B cell (primary cell): ENCODE data around the gene ZBTB11. TPM values are rescaled to one million over a fixed set of nuclear protein-coding genes. Genes with fewer than 3 reads are reported as not detected.
"Not testable (repeated sequence)": the region's sequence is repeated elsewhere in the genome, so short reads cannot be mapped to it uniquely, and the experiment has no call there.

Experiments used
- ATAC-seq: fragments of 200-7000 bp; cut with Tn5 transposase; one replicate; pipeline ENCODE4 v1.10.0; 2021; ENCODE audit warnings: low read depth, mild to moderate bottlenecking, moderate number of reproducible peaks, moderate library complexity
- CTCF ChIA-PET: fragments of 350-600 bp; sonication (Branson Sonifier 250); formaldehyde crosslinking; loops from one replicate; lab custom pipeline; 2021; ENCODE audit warnings: antibody characterized with exemption, inconsistent platforms; lab: Charles Lee
- POLR2A ChIA-PET: fragments of 350-600 bp; sonication (Branson Sonifier 250); formaldehyde crosslinking; loops from one replicate; lab custom pipeline; 2021; ENCODE audit warnings: antibody characterized with exemption; lab: Charles Lee
- DNase-seq: peaks from one replicate; pipeline ENCODE4 v3.0.0; 2013
- H2AFZ ChIP-seq: 2 replicates; pipeline ENCODE4 v1.6.1; 2012; ENCODE audit warnings: mild to moderate bottlenecking, low read depth, low read length; ENCODE audit not compliant: insufficient read depth, poor library complexity, severe bottlenecking
- H3K27ac ChIP-seq, 2 donors: 1 replicate in 1 of 2; 2 replicates in 1 of 2; pipeline ENCODE4 v1.5.1; 2012 to 2013; ENCODE audit warnings: low read length in 2 of 2, mild to moderate bottlenecking in 2 of 2, moderate library complexity in 1 of 2
- H3K27me3 ChIP-seq, 4 experiments: fragments of 200-600 bp in 1 of 4; sonication (generic) in 1 of 4; replicated peaks in 1 of 4; 1 replicate in 2 of 4; 2 replicates in 2 of 4; pipeline versions ENCODE4 v1.6.1 to v1.7.0; 2013 to 2016; ENCODE audit warnings: low read length in 3 of 4, mild to moderate bottlenecking in 2 of 4, mixed read lengths in 1 of 4, moderate library complexity in 1 of 4; ENCODE audit not compliant: insufficient read depth in 4 of 4, control insufficient read depth in 3 of 4; ENCODE audit errors: control extremely low read depth in 1 of 4
- H3K36me3 ChIP-seq, 2 experiments: replicated peaks in 1 of 2; 1 replicate in 1 of 2; 2 replicates in 1 of 2; pipeline versions ENCODE4 v1.6.1 to v1.7.1; 2013; ENCODE audit warnings: low read length in 1 of 2; ENCODE audit not compliant: insufficient read depth in 2 of 2, control insufficient read depth in 1 of 2; ENCODE audit errors: control extremely low read depth in 1 of 2, extremely low read depth in 1 of 2
- H3K4me1 ChIP-seq, 2 donors: fragments of 200-600 bp in 1 of 2; sonication (generic) in 1 of 2; 1 replicate in 1 of 2; 2 replicates in 1 of 2; pipeline versions ENCODE4 v1.5.1 to v1.6.1; 2013 to 2017; ENCODE audit warnings: low read length in 2 of 2; ENCODE audit not compliant: control insufficient read depth in 2 of 2, insufficient read depth in 2 of 2
- H3K4me2 ChIP-seq: replicated peaks from 2 replicates; pipeline ENCODE3; 2012; ENCODE audit warnings: mild to moderate bottlenecking, low read depth, low read length; ENCODE audit not compliant: poor library complexity, severe bottlenecking
- H3K4me3 ChIP-seq, 5 experiments: fragments of 200-600 bp in 1 of 5; sonication (generic) in 1 of 5; 1 replicate in 3 of 5; 2 replicates in 2 of 5; pipeline versions ENCODE4 v1.5.1 to v1.7.0; 2011 to 2016; ENCODE audit warnings: low read length in 4 of 5, mild to moderate bottlenecking in 4 of 5, low read depth in 2 of 5, control low read depth in 1 of 5, moderate library complexity in 1 of 5; ENCODE audit not compliant: insufficient read depth in 1 of 5; ENCODE audit errors: control extremely low read depth in 1 of 5, extremely low read depth in 1 of 5
- H3K79me2 ChIP-seq: fragments of 200-600 bp; sonication (generic); one replicate; pipeline ENCODE4 v1.6.0; 2016; ENCODE audit warnings: low read length; ENCODE audit not compliant: control insufficient read depth, insufficient read depth
- H3K9ac ChIP-seq: fragments of 200-600 bp; sonication (generic); 2 replicates; pipeline ENCODE4 v1.6.1; 2017; ENCODE audit warnings: mild to moderate bottlenecking, low read length, moderate library complexity
- H3K9me3 ChIP-seq, 3 donors: one replicate each; pipeline versions ENCODE4 v1.6.1 to v1.7.1; 2013; ENCODE audit warnings: low read length in 2 of 3; ENCODE audit not compliant: control insufficient read depth in 2 of 3, insufficient read depth in 1 of 3; ENCODE audit errors: control extremely low read depth in 1 of 3
- H4K20me1 ChIP-seq: 2 replicates; pipeline ENCODE4 v1.6.0; 2012; ENCODE audit warnings: mild to moderate bottlenecking, low read length; ENCODE audit not compliant: insufficient read depth, control insufficient read depth, poor library complexity, severe bottlenecking
- H3K27ac Mint-ChIP-seq: one replicate; pipeline ENCODE4 v1.8.0; 2021; ENCODE audit warnings: mixed read lengths
- H3K27me3 Mint-ChIP-seq: one replicate; pipeline ENCODE4 v1.8.0; 2021; ENCODE audit warnings: mixed read lengths
- H3K4me1 Mint-ChIP-seq: one replicate; pipeline ENCODE4 v1.8.0; 2021; ENCODE audit warnings: mixed read lengths
- H3K4me3 Mint-ChIP-seq: one replicate; pipeline ENCODE4 v1.8.0; 2021; ENCODE audit warnings: mixed read lengths
- H3K9me3 Mint-ChIP-seq: one replicate; pipeline ENCODE4 v1.8.0; 2022; ENCODE audit warnings: mixed read lengths; ENCODE audit not compliant: insufficient read depth
- EZH2 ChIP-seq: IDR thresholded peaks from 2 replicates; pipeline ENCODE4 v1.6.1; 2012; ENCODE audit warnings: borderline replicate concordance, low read depth, mild to moderate bottlenecking, moderate library complexity, low read length; ENCODE audit not compliant: insufficient read depth, poor library complexity, severe bottlenecking
- WGBS: methylation state at CpG from one replicate; pipeline ENCODE4 v1.1.5; 2013; ENCODE audit warnings: missing lambda C conversion rate; ENCODE audit not compliant: insufficient coverage; 5-methylcytosine and 5-hydroxymethylcytosine counted together
- intact Hi-C: fragments of 100-400 bp; cut with micrococcal nuclease; formaldehyde crosslinking; loops from one replicate; pipeline ENCODE4 v1.10.0; 2022
- polyA plus RNA-seq: library from polyadenylated mRNA; depleted of rRNA; stranded (reverse); fragments of >200 nt; gene quantifications from 2 replicates; pipeline ENCODE4 v1.2.3, GENCODE V29; 2012
- total RNA-seq, 2 donors: library from RNA; stranded (reverse); fragments of 120-200 nt in 1 of 2; gene quantifications; 1 replicate in 1 of 2; 2 replicates in 1 of 2; pipeline versions ENCODE4 v1.2.3 to v1.2.4, GENCODE V29; 2013 to 2022
- TF ChIP-seq, protein P1 (sequence below): fragments of 200-600 bp; IDR thresholded peaks from one replicate; pipeline ENCODE4 v1.8.0; 2022; ENCODE audit warnings: antibody characterized with exemption, mild to moderate bottlenecking

ZBTB11 gene
- total and polyA plus RNA-seq, 2 donors (not counting 1 experiment from before 2014, with no cell fraction given), result 16.3 to 42.6 TPM

- no peak overlapping the region for H3K4me2 ChIP-seq
Observed at GRCh38 chr3:101632586-101632985, 44.3 kb downstream of the ZBTB11 start.

DNA sequence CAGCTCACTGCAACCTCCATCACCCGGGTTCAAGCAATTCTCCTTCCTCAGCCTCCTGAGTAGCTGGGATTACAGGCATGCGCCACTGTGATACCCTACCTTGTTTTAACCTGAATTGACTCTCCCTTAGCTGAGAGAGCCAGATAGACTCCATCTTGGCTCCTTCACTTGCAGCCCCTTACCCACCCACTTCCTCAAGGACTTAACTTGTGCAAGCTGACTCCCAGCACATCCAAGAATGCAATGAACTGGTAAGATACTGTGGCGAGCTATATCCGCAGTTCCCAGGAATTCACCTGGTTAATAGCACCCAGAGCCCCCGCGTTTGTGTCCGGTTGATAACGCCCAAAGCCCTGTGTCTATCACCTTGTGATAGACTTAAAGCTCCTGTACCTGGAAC, 45.0 kb downstream of the ZBTB11 start:
- intact Hi-C loops, POLR2A ChIA-PET, H3K4me3 ChIP-seq, DNase-seq, H3K36me3 ChIP-seq, H3K9me3 ChIP-seq, H2AFZ ChIP-seq, H4K20me1 ChIP-seq, H3K4me3 Mint-ChIP-seq, H3K9me3 Mint-ChIP-seq, H3K9ac ChIP-seq, H3K4me1 Mint-ChIP-seq, H3K79me2 ChIP-seq, H3K4me2 ChIP-seq, H3K27me3 ChIP-seq, CTCF ChIA-PET, H3K27ac ChIP-seq, H3K27ac Mint-ChIP-seq, ATAC-seq, H3K27me3 Mint-ChIP-seq, H3K4me1 ChIP-seq: not testable (repeated sequence)
- 92% methylated on average over 8 of the region's 8 CpGs for WGBS

More at GRCh38 chr3:101632586-101632985, 44.3 kb downstream of the ZBTB11 start:
- no peak overlapping the region for H2AFZ ChIP-seq
- peaks cover 3% of the 10 kb centered on the region for H3K4me1 Mint-ChIP-seq
- no peak overlapping the region for H3K27ac ChIP-seq
- TF ChIP-seq, protein P1, sequence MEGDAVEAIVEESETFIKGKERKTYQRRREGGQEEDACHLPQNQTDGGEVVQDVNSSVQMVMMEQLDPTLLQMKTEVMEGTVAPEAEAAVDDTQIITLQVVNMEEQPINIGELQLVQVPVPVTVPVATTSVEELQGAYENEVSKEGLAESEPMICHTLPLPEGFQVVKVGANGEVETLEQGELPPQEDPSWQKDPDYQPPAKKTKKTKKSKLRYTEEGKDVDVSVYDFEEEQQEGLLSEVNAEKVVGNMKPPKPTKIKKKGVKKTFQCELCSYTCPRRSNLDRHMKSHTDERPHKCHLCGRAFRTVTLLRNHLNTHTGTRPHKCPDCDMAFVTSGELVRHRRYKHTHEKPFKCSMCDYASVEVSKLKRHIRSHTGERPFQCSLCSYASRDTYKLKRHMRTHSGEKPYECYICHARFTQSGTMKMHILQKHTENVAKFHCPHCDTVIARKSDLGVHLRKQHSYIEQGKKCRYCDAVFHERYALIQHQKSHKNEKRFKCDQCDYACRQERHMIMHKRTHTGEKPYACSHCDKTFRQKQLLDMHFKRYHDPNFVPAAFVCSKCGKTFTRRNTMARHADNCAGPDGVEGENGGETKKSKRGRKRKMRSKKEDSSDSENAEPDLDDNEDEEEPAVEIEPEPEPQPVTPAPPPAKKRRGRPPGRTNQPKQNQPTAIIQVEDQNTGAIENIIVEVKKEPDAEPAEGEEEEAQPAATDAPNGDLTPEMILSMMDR, result no peak
- TF ChIP-seq EZH2, result no peak
- H3K9me3 ChIP-seq, result no peaks in the 10 kb centered on the region
- no peaks in the 10 kb centered on the region for H3K27me3 ChIP-seq
- H3K36me3 ChIP-seq, result no peaks in the 10 kb centered on the region
- H3K9ac ChIP-seq, result no peak overlapping the region
- no peaks in the 10 kb centered on the region for H3K9me3 Mint-ChIP-seq
- intact Hi-C loops, result no loop called here
- ATAC-seq (no peak), DNase-seq (no peak)
- no peaks in the 10 kb centered on the region for H3K79me2 ChIP-seq
- 95% methylated on average over 8 of the region's 11 CpGs for WGBS
- peaks cover 4 to 7% of the 10 kb centered on the region in 2 donors for H3K4me1 ChIP-seq
- CTCF ChIA-PET, result no interaction called here
- POLR2A ChIA-PET, result no interaction called here
- H3K4me3 ChIP-seq, result no peak overlapping the region
- no peak overlapping the region for H3K4me3 Mint-ChIP-seq
- H3K27me3 Mint-ChIP-seq, result no peaks in the 10 kb centered on the region
- no peaks in the 10 kb centered on the region for H4K20me1 ChIP-seq
- no peak overlapping the region for H3K27ac Mint-ChIP-seq
